ENCODE results near the gene WDR54. TPM values are rescaled to one million over a fixed set of nuclear protein-coding genes. Genes with fewer than 3 reads are reported as not detected.
"Not testable (repeated sequence)": the region's sequence is repeated elsewhere in the genome, so short reads cannot be mapped to it uniquely, and the experiment has no call there.

WDR54 gene
- total RNA-seq, 1 donor = 34.3 TPM

DNA sequence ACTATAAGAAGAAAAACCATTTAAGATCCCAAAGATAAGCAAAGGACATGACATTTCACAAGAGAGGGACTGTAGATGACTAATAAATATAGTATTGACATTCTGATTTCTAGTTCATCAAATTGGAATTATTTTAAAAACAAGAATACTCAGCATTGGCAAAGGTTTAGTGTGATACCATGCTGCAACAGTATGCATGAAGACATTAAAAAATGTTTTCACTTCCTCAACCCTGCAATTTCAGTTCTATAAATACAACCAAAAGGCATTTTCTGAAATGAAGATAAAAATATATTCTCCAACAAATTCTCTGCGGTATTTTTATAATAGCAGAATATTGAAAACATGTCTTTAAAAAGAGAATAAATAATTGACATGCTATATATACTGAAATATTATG is 2.2 kb upstream of the WDR54 start:
- no peak overlapping the region for H3K4me3 ChIP-seq (ENCODE audit: low read depth, low read length)
- DNase-seq (ENCODE audit: low read depth) = no peak
- TF ChIP-seq, protein P1, sequence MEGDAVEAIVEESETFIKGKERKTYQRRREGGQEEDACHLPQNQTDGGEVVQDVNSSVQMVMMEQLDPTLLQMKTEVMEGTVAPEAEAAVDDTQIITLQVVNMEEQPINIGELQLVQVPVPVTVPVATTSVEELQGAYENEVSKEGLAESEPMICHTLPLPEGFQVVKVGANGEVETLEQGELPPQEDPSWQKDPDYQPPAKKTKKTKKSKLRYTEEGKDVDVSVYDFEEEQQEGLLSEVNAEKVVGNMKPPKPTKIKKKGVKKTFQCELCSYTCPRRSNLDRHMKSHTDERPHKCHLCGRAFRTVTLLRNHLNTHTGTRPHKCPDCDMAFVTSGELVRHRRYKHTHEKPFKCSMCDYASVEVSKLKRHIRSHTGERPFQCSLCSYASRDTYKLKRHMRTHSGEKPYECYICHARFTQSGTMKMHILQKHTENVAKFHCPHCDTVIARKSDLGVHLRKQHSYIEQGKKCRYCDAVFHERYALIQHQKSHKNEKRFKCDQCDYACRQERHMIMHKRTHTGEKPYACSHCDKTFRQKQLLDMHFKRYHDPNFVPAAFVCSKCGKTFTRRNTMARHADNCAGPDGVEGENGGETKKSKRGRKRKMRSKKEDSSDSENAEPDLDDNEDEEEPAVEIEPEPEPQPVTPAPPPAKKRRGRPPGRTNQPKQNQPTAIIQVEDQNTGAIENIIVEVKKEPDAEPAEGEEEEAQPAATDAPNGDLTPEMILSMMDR (IDR thresholded peaks at IDR 0.05; ENCODE audit: insufficient read depth, low read length) = no peak

DNA sequence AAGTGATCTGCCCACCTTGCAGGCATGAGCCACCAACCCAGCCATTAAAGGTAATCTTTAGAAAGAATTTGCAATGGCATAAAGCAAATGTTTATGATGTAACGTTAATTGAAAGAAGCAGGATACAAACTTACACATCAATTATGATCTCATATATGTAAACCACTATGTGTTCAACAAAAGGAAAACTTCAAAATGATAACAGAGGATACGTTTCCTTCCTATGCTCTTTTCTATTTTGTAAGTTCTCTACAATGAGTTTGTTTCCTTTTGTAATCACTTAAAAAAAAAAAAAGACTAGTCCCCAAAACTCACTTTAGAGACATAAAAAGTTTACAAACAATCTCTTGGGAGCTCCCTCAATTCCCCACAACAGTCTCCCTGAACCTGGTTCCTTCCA is 1.5 kb upstream of the WDR54 start:
- H3K4me3 ChIP-seq (ENCODE audit: low read depth, low read length) = no peak overlapping the region
- no peak for DNase-seq (ENCODE audit: low read depth)
- TF ChIP-seq, protein P1 (IDR thresholded peaks at IDR 0.05; ENCODE audit: insufficient read depth, low read length) = no peak

DNA sequence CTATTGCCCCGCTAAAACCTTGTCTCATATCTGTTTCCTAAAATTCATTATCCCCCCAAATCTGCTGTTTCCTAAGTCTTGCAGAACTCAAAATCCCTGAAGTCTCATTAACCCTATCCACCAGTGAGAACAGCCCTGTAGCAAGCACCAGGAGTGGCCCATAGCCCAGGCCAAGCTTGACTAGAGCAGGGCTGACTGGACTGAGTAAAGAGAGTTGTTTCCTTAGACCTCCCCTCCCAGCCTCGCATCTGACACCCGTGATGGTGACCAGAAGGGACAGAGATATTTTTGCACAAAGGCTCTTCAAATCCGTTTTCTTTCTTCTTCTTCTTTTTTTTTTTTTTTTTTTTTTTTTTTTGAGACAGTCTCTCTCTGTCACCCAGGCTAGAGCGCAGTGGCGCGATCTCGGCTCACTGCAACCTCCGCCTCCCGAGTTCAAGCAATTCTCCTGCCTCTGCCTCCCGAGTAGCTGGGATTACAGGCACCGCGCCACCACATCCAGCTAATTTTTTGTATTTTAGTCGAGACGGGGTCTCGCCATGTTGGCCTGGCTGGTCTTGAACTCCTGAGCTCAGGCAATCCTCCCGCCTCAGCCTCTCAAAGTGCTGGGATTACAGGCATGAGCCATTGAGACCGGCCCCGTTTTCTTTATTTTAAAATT is 957 bp upstream of the WDR54 start:
- H3K4me3 ChIP-seq (ENCODE audit: low read depth, low read length) = peak overlapping the region; percentile 89
- DNase-seq (ENCODE audit: low read depth) = not testable (repeated sequence)

DNA sequence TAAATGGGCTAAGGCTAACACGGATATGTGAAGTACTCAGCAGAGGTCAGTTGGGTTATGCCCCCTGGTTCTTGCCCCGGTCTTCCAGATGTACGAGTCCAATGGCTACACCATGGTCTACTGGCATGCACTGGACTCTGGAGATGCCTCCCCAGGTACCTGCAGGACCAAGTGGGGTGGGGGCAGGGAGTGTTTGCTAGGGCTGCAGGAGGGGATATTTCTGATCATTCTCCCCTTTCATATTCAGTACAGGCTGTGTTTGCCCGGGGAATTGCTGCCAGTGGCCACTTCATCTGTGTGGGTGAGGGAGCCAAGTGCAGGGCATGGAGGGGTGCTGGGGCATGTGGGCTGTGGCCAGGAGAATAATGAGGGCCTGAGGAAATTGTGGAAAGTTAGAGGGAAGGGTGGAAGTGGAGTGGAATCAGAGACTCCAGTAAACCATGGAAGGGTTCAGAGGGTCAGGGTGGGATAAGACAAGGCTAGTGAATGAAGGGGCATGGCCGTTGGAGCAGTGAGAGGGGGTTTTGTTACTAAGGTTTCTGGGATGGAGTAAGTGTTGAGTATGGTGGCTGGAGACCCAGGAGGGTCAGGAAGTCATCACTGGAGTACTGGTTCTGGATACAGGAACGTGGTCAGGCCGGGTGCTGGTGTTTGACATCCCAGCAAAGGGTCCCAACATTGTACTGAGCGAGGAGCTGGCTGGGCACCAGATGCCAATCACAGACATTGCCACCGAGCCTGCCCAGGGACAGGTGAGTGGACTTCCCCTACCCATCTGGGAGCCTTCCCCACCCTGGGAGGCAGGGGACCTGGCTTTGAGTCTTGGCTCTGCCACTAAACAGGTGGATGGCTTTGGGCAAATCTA is 1.9 kb downstream of the WDR54 start:
- H3K4me3 ChIP-seq (ENCODE audit: low read depth, low read length) = no peak overlapping the region
- TF ChIP-seq, protein P1 (IDR thresholded peaks at IDR 0.05; ENCODE audit: insufficient read depth, low read length) = no peak
- DNase-seq (ENCODE audit: low read depth) = no peak

DNA sequence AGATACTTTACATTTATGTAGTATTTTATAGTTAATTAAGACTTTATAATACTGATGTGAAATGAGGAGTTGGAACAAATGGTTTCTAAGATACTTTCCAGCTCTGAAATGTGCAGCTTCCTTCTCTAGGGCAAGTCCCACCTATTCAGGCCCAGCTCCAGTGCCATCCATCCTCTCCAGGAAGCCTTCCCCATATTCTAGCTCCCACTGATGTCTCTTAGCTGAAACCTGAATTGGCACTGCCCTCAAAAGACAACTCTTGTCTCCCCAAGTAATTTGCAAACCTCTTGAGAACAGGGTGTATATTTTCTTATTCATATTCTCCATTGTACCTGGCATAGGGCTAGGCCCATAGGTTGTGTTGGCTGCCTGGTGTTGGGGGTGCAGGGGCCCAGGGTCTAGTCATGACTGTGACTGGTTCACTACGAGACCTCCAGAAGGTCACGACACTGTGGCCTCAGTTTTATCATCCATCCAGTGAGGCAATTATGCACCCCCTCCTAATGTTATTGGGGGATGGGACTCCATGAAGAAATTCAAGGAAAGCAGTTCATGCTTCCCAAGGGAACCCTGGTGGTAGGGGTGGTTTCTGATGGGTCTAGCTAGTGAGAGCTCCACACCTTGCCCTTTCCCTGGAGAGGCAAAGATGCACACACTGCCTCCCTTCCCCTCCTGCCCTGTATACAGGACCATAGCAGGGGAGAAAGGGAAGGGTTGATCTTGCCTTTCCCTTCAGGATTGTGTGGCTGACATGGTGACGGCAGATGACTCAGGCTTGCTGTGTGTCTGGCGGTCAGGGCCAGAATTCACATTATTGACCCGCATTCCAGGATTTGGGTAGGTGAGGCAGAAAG is 2.8 kb downstream of the WDR54 start:
- DNase-seq (ENCODE audit: low read depth) = no peak
- TF ChIP-seq, protein P1 (IDR thresholded peaks at IDR 0.05; ENCODE audit: insufficient read depth, low read length) = no peak
- no peak overlapping the region for H3K4me3 ChIP-seq (ENCODE audit: low read depth, low read length)

DNA sequence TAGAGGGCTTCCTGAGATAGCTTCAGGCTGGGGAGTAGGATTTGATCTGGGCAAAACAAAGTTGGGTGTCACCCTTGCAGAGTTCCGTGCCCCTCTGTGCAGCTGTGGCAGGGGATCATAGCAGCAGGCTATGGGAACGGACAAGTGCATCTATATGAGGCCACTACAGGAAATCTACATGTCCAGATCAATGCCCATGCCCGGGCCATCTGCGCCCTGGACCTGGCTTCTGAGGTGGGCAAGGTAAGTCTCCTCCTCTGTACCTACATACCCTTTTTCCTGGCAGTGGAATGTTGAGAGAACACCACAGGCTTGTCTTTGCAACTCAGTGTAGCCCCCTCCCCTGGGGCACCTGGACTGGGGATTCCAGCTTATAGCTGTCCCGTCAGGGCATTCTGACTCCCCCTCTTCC is 3.5 kb downstream of the WDR54 start:
- TF ChIP-seq, protein P1 (IDR thresholded peaks at IDR 0.05; ENCODE audit: insufficient read depth, low read length) = no peak
- no peak overlapping the region for H3K4me3 ChIP-seq (ENCODE audit: low read depth, low read length)
- DNase-seq (ENCODE audit: low read depth) = no peak

DNA sequence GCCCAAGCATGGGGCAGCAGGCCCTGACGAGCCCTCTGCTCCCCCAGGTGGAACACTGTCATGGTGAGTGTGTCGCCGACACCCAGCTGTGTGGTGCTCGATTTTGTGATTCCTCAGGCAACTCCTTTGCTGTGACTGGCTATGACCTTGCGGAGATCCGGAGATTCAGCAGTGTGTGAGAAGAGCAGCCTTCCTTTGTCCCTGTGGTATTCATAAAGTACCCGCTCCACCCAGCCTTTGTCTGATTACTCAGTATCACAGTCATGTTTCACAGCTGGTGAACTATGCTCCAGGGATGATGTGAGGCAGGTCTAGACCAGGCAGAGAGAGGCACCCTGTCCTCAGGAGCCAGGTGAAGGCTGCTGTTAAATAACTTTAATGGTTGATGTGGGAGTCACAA is 4.0 kb downstream of the WDR54 start:
- no peak overlapping the region for H3K4me3 ChIP-seq (ENCODE audit: low read depth, low read length)
- DNase-seq (ENCODE audit: low read depth) = no peak
- TF ChIP-seq, protein P1 (IDR thresholded peaks at IDR 0.05; ENCODE audit: insufficient read depth, low read length) = no peak
